HL-60 (cell line): ENCODE data around the gene SFTPA2.

Source experiments
- GABPA ChIP-seq: IDR thresholded peaks from 2 replicates; pipeline ENCODE4 v1.6.1; 2012; ENCODE audit warnings: low read depth
- POLR2AphosphoS5 ChIP-seq: IDR thresholded peaks from 2 replicates; pipeline ENCODE4 v1.6.1; 2012; ENCODE audit warnings: low read depth
- SPI1 ChIP-seq: IDR thresholded peaks from 2 replicates; pipeline ENCODE4 v1.6.1; 2012; ENCODE audit warnings: low read depth, mild to moderate bottlenecking, borderline replicate concordance
- TF ChIP-seq, protein P1 (sequence below): IDR thresholded peaks from one replicate; pipeline ENCODE4 v1.5.1; 2011; ENCODE audit warnings: low read length, control low read depth, inconsistent platforms; ENCODE audit not compliant: insufficient read depth

DNA sequence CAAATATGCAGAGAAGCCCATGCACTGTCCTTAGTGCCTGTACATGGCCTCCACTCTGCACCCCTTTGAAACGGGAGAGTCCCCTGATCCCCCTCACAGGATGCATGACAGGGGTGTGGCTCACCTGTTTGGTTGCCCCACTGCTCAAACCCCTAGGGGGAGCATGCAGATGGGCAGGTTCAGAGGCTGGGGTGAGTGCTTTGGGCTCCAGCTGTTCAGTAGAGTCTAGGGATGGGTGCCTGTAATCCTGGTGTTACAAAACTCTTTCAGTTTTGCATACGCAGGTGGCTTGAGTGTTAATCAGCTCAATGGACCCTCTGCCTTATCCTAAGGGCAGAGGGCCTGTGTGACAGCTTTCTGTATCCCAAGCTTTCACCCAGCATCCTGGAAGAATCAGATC is 42.7 kb upstream of the SFTPA2 start:
- TF ChIP-seq POLR2AphosphoS5 (no peak), GABPA (no peak), SPI1 (no peak)
- TF ChIP-seq, protein P1, sequence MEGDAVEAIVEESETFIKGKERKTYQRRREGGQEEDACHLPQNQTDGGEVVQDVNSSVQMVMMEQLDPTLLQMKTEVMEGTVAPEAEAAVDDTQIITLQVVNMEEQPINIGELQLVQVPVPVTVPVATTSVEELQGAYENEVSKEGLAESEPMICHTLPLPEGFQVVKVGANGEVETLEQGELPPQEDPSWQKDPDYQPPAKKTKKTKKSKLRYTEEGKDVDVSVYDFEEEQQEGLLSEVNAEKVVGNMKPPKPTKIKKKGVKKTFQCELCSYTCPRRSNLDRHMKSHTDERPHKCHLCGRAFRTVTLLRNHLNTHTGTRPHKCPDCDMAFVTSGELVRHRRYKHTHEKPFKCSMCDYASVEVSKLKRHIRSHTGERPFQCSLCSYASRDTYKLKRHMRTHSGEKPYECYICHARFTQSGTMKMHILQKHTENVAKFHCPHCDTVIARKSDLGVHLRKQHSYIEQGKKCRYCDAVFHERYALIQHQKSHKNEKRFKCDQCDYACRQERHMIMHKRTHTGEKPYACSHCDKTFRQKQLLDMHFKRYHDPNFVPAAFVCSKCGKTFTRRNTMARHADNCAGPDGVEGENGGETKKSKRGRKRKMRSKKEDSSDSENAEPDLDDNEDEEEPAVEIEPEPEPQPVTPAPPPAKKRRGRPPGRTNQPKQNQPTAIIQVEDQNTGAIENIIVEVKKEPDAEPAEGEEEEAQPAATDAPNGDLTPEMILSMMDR: no peak
